ENCODE data around the gene AP2A1. TPM values are rescaled to one million over a fixed set of nuclear protein-coding genes. Genes with fewer than 3 reads are reported as not detected.
"Not testable (repeated sequence)": the region's sequence is repeated elsewhere in the genome, so short reads cannot be mapped to it uniquely, and the experiment has no call there.

AP2A1 gene
- total RNA-seq, result 100 to 1,000 TPM in 1 of 6 experiments, 10 to 100 TPM in 5; 38.7 to 103 (median 49.8) TPM
- long read RNA-seq, partial matches to known transcripts, result 3 of 3 reads
- long read RNA-seq, other reads (novel, unspliced or antisense), result 0 of 3 reads

DNA sequence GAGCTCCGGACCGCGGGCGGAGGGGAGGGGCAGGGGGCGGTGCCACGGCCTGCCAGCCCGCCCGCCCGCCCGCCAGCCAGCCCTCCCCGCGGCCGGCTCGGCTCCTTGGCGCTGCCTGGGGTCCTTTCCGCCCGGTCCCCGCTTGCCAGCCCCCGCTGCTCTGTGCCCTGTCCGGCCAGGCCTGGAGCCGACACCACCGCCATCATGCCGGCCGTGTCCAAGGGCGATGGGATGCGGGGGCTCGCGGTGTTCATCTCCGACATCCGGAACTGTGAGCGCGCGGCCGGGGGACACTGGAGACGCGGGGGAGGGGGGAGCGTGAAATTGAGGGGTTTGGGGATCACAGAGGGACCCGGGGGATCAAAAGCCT, at the start of gene AP2A1:
Gene AP2A1 (plus strand): TSS at position 72 of the 370 bp plus-strand sequence. CDS start 133 bp downstream, at position 205.
- under 1% methylated on average over 21 of the region's 38 CpGs for WGBS (ENCODE audit: insufficient coverage, low coverage, low lambda C conversion rate, missing lambda C conversion rate)

DNA sequence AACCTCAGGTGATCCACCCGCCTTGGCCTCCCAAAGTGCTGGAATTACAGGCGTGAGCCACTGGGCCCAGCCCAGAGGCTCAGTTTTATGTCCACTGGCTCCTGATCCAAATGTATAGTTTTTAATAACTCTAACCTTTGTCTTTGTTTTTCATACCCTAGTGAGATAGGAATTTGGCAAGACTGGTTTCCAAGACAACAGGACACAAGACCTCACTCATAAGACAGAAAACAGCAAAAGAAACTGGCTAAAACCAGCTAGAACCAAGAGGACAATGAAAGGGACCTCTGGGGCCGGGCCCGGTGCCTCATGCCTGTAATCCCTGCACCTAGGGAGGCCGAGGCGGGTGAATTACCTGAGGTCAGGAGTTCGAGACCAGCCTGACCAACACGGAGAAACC, 48.3 kb upstream of the AP2A1 start:
- ATAC-seq, result no peak
- DNase-seq, result no peak

More for the DNA sequence above, at the start of gene AP2A1:
- Histone ChIP-seq H3K27me3 (no peaks in the 10 kb centered on the region), H3K9me3 (no peaks in the 10 kb centered on the region), H3K27ac (peak within 1 kb of the TSS; percentile 89 to 92 (median 89)), H3K4me3 (peak within 1 kb of the TSS; percentile 63 to 74 (median 71)), H3K4me1 (peaks cover 0 to 18% (median 8%) of the 10 kb centered on the region in 4 donors), H3K36me3 (no peaks in the 10 kb centered on the region)
- TF ChIP-seq, protein P1, sequence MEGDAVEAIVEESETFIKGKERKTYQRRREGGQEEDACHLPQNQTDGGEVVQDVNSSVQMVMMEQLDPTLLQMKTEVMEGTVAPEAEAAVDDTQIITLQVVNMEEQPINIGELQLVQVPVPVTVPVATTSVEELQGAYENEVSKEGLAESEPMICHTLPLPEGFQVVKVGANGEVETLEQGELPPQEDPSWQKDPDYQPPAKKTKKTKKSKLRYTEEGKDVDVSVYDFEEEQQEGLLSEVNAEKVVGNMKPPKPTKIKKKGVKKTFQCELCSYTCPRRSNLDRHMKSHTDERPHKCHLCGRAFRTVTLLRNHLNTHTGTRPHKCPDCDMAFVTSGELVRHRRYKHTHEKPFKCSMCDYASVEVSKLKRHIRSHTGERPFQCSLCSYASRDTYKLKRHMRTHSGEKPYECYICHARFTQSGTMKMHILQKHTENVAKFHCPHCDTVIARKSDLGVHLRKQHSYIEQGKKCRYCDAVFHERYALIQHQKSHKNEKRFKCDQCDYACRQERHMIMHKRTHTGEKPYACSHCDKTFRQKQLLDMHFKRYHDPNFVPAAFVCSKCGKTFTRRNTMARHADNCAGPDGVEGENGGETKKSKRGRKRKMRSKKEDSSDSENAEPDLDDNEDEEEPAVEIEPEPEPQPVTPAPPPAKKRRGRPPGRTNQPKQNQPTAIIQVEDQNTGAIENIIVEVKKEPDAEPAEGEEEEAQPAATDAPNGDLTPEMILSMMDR (IDR thresholded peaks at IDR 0.05), result no peak
- TF ChIP-seq POLR2A (IDR thresholded peaks at IDR 0.05), result peak; percentile 15
- intact Hi-C loops (cut with DNase I), result no loop called here
- ATAC-seq, result no peak
- DNase-seq, result no peak

GRCh38 chr19:49718991-49719390, 47.8 kb upstream of the AP2A1 start:
- Histone ChIP-seq H3K9me3 (no peaks in the 10 kb centered on the region), H3K27me3 (no peaks in the 10 kb centered on the region), H3K36me3 (no peaks in the 10 kb centered on the region), H3K4me3 (no peak overlapping the region), H3K27ac (no peak overlapping the region), H3K4me1 (peaks cover 0 to 4% (median 0%) of the 10 kb centered on the region in 4 donors)
- DNase-seq, result no peak
- intact Hi-C loops (cut with DNase I), result no loop called here
- ATAC-seq, result no peak
- WGBS (ENCODE audit: insufficient coverage, low coverage, low lambda C conversion rate, missing lambda C conversion rate), result 63% methylated on average over 6 of the region's 6 CpGs
- TF ChIP-seq, protein P1 (IDR thresholded peaks at IDR 0.05), result no peak
- no peak for TF ChIP-seq POLR2A (IDR thresholded peaks at IDR 0.05)

More for the DNA sequence above, 48.3 kb upstream of the AP2A1 start:
- TF ChIP-seq, protein P1 (IDR thresholded peaks at IDR 0.05), result no peak
- no peak for TF ChIP-seq POLR2A (IDR thresholded peaks at IDR 0.05)
- Histone ChIP-seq H3K27ac (peak overlapping the region in 2 of 3 donors; percentile 66 to 80), H3K4me3 (no peak overlapping the region), H3K27me3 (no peaks in the 10 kb centered on the region), H3K9me3 (no peaks in the 10 kb centered on the region), H3K4me1 (peaks cover 0 to 4% (median 0%) of the 10 kb centered on the region in 4 donors), H3K36me3 (no peaks in the 10 kb centered on the region)
- 94% methylated on average over 7 of the region's 8 CpGs for WGBS (ENCODE audit: insufficient coverage, low coverage, low lambda C conversion rate, missing lambda C conversion rate)
- intact Hi-C loops (cut with DNase I), result no loop called here

- H3K27ac ChIP-seq; H3K27me3 ChIP-seq; DNase-seq; H3K36me3 ChIP-seq; H3K4me3 ChIP-seq; H3K4me1 ChIP-seq; H3K9me3 ChIP-seq; intact Hi-C loops (cut with DNase I): not testable (repeated sequence)
- ATAC-seq, result peak in 1 of 4 donors; percentile 23
- WGBS (ENCODE audit: insufficient coverage, low coverage, low lambda C conversion rate, missing lambda C conversion rate), result 59% methylated on average over 10 of the region's 22 CpGs
These were observed 47.4 kb upstream of the AP2A1 start for GRCh38 chr19:49719420-49719819.

DNA sequence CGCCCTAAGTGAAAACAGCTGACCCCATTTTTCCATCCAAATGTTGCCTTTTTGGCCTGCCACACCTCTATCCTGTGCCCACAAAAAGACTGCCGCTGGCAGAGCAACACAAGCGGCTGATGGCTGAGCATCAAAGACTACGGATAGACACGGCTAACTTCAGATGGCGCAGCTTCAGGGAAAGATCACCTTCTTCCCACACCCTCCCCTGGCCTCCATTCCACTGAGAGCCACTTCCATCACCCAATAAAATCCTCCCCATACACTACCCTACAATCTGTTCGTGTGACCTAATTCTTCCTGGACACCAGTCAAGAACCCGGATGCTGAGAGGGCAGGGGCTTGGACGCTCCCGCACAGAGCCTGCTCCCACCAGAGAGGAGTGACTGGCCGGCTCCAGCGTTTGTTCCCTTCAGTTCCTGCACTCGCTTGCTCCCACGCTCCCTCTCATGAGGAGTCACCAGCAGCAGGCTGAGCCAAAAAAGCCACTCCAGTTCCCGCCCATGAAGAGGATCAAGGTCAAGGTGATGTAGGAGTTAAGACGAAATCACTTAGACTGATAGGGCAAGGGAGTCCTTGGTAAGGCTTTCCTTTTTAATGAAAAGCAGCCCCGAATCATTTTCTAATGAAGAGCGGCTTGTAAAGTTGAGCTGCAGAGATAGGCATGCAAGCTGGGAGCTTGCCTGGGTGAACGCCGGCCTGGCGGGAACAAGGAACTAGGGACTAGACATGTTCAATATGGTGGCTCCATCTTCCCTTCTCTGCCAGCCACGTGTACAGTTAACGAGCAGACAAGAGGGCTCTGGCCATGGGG, 39.4 kb upstream of the AP2A1 start:
- DNase-seq (peak in 1 of 3 donors; percentile 32), ATAC-seq (peak in 3 of 4 donors; percentile 41 to 80 (median 43))
- no peak for TF ChIP-seq POLR2A (IDR thresholded peaks at IDR 0.05)
- TF ChIP-seq, protein P1 (IDR thresholded peaks at IDR 0.05), result no peak
- Histone ChIP-seq H3K27me3 (no peaks in the 10 kb centered on the region), H3K4me3 (no peak overlapping the region), H3K27ac (peak overlapping the region in 2 of 3 donors; percentile 31 to 51), H3K4me1 (no peaks in the 10 kb centered on the region), H3K36me3 (no peaks in the 10 kb centered on the region), H3K9me3 (no peaks in the 10 kb centered on the region)
- 62% methylated on average over 20 of the region's 23 CpGs for WGBS (ENCODE audit: insufficient coverage, low coverage, low lambda C conversion rate, missing lambda C conversion rate)
- intact Hi-C loops (cut with DNase I), result no loop called here

Measured in right lobe of liver (tissue), 6 donors.